Mesenteric fat pad (tissue), 1 donor: ENCODE measurements around the gene LDLRAD4. TPM values are rescaled to one million over a fixed set of nuclear protein-coding genes. Genes with fewer than 3 reads are reported as not detected.
"Not testable (repeated sequence)": the region's sequence is repeated elsewhere in the genome, so short reads cannot be mapped to it uniquely, and the experiment has no call there.

Experiments
- DNase-seq: peaks from one replicate; pipeline ENCODE4 v3.0.0-alpha.2; 2020; ENCODE audit warnings: low spot score
- total RNA-seq: library from RNA; stranded (reverse); fragmentation: NEBNext Ultra II Directional; extraction: Animal tissue kit (Norgen Biotek cat#: 25700); gene quantifications from one replicate; pipeline ENCODE4 v1.2.1, GENCODE V29; 2021
- donor health status: DM: yes; HTN: yes; CAD: no.

Gene LDLRAD4
- total RNA-seq, 1 donor from 2014 or later, result 39.6 TPM

DNA sequence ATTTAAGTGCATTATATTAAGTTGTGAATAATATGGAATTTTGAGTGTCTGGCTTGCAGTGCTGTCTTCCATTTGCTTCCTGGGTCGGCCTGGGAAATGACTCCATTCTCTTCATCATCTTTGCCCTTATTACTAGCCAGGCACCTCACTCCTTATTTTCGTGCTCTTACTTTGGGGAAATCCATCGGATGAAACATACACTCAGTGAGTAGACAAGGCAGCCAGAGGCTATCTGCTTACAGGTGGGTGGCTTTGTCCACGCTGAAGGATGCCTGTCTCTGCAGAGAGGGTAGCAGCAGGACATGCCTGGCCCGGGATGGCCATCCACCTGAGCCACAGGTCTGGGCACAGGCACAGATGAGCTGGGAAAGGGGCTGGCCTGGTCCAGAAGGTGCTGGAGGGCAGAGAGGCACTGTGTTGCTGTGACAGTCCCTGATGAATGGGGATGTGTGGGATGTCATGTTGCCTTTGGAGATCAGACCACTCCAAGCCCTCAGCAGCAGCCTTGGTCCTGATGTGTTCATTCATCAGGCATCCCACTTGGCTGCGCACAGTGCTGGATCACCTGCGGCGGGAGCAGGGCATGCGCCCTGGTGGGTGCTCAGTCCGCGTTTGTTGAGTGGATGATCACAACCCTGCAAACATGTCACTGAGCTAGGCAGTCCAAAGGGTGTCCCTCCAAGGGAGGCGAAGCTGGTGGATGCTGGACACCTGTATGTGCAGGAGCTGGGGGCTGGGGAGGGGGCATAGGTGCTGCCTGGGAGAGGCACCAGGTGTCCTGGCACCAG lies 236.0 kb downstream of the LDLRAD4 start:
- no peak for DNase-seq

DNA sequence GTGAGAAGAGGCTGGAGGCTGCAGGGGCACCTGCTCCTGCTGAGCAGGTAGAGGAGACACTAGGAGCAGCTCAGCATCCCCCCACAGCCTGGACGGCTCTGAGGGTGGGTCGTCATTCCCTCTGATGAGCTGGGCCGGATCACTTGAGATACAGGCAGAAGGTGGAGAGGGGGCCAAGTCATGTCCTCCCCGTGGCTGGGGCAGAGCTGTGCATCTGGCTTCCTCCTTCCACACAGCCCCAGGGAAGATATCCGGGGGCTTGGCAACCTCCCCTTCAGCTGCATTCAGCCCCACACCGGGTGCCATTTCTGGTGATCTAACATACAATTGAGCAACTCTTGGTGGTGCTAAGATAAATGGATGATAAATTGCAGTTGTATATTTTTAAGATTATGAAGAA lies 236.9 kb downstream of the LDLRAD4 start:
- no peak for DNase-seq

- no peak for DNase-seq
Observed at GRCh38 chr18:13455960-13456481, 237.5 kb downstream of the LDLRAD4 start.

GRCh38 chr18:13456736-13457271 lies 238.2 kb downstream of the LDLRAD4 start:
- DNase-seq, result no peak

- no peak for DNase-seq
Observed at GRCh38 chr18:13457327-13457726, 238.8 kb downstream of the LDLRAD4 start.

DNA sequence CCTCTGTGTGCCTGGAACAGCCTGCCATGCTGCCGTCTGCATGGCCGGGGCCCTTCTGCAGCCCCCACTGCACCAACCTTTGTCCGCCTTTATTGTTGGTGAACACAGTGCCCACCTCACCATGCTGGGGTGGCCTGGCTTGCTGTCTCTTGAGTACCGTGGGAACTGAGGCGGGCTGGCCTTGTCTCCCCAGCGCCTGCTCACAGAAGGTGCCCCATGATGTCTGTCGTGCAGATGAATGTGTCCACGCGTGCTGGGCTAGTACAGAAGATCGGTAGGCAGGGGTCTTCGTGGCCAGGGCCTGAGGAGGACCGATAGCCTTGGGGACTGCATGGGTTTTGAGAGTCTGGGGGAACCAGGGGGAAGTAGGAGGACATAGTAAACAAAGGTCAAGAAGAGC lies 242.4 kb downstream of the LDLRAD4 start:
- DNase-seq, result no peak

- DNase-seq, result no peak
Observed at GRCh38 chr18:13461469-13461868, 242.9 kb downstream of the LDLRAD4 start.

DNA sequence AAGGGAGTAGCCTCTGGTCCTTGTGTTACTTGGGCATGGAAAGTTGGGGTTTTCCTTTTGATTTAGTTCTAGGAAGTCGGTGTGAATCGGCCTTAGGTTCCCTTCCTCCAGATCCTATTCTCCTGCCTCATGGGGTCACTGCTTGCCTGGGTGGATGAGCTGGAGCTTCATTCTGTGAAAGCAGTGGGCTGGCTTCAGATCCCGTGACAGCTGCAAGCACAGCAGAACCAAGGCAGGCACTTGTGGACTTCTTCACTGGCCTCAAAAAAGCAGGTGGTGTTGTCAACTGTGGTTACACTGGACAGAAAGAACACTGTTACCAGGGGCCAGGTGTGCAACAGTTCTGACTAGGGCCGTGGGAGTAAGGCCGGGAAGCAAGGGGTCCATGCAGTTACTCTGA lies 243.4 kb downstream of the LDLRAD4 start:
- DNase-seq, result no peak

- DNase-seq, result peak; percentile 78
Observed at GRCh38 chr18:13462686-13463085, 244.1 kb downstream of the LDLRAD4 start.

GRCh38 chr18:13463526-13464210 lies 245.1 kb downstream of the LDLRAD4 start:
- peak; percentile 18 for DNase-seq

- DNase-seq, result no peak
Observed at GRCh38 chr18:13464432-13465123, 246.0 kb downstream of the LDLRAD4 start.

GRCh38 chr18:13465124-13465446 lies 246.5 kb downstream of the LDLRAD4 start:
- no peak for DNase-seq

- peak; percentile 37 for DNase-seq
Observed at GRCh38 chr18:13465476-13465875, 246.9 kb downstream of the LDLRAD4 start.

GRCh38 chr18:13470516-13471197 lies 252.1 kb downstream of the LDLRAD4 start:
- no peak for DNase-seq

DNA sequence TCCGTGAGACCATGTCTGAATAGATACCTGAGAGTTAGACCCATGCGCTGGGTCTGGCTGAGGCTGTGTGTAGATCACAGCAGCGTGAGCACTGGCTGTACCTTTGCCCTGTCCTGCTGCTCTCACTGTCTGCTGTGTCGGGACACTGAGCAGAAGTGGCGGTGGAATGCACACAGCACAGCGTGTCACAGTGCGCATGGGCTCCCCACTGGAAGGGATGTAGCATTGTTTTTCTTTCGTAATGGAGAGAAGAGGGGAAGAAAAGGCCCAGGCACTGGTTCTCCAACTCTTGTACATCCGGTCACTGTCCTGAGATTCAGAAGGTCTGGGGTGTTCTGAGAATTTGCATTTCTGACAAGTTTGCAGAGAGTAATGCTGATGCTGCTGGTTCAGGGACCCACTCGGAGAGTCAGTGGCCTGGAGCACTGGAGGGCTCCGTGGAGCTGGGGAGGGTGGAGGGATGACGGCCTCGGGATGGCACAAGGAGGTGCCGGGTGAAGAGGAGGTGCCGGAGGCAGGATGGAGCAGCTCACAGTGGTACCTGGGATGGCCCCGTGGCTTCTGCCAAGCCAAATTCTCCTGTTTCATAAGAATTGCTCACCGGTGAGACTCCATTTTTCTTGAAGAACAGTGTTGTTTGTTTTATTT lies 252.8 kb downstream of the LDLRAD4 start:
- no peak for DNase-seq

DNA sequence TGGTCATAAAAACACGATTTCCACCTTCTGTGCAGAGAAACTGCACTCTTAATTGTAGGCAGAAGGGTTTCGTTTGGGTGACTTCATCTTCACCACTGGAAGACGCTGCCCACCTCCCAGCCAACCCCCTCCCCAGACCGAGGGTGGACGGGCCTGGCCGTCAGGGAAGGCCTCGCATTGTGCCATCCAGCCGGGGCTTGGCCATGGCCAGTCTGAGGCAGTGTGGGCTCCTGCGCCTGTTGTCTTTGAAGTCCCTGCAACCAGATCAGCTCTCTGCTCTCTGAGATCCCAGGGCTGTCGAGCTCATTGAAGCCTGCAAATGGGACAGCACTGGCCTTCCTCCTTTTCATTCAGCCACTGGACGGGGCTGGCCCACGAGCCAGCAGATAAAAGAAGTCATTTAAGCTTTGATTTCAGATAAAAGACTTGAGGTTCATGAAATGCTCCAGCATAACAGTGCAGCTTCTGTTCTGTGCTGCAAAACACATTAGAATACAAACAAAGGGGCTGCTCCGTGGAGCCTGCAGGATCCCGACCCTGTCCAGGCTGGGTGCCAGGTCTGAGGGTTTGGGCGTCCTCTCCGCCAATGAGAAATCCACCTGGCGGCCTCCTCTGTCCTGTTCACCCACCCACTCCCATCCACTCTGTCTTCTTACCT lies 253.5 kb downstream of the LDLRAD4 start:
- DNase-seq, result no peak

- no peak for DNase-seq
Observed at GRCh38 chr18:13473751-13474150, 255.2 kb downstream of the LDLRAD4 start.

- no peak for DNase-seq
Observed at GRCh38 chr18:13474336-13474735, 255.8 kb downstream of the LDLRAD4 start.

DNA sequence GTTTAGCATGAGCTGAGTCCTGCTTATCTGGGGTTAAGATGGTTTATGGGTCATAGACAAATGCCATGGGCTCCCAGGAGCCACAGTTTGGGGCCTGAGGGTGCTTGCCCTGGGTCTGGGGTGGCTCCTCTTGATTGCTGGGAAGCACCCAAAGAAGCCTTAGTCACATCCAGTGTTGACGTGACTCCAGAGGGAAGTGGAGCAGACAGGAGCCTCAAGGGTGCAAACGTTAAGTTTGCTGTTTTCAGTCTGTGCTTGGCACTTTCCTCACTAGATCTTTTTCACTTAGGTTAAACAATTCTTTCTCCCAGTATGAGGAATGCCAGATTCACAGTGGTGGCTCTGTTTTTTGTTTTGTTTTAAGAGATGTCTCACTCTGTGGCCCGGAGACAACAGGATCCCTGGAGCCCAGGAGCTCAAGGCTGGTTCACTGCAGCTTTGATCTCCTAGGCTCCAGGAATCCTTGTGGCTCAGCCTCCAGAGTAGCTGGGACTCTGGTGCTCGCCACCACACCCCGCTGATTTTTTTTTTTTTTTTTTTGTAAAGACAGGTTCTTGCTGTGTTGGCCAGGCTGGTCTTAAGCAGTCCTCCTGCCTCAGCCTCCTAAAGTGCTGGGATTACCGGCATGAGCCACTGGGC lies 256.5 kb downstream of the LDLRAD4 start:
- DNase-seq, result no peak

DNA sequence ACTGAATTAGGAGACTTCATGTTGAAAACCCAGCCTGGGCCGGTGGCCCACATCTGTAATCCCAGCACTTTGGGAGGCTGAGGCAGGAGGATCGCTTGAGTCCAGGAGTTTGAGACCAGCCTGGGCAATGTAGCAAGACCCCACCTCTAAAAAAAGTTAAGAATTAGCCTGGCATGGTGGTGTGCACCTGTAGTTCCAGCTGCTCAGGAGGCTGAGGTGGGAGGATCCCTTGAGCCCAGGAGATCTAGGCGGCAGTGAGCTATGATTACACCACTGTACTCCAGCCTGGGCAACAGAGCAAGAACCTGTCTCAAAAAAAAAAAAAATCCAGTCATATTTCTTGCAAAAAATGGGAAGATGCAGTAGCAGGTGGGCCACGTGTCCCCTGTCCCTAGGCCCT lies 257.8 kb downstream of the LDLRAD4 start:
- DNase-seq, result not testable (repeated sequence)
